ENCODE data around the gene ITGA1. TPM values are rescaled to one million over a fixed set of nuclear protein-coding genes. Genes with fewer than 3 reads are reported as not detected.

Gene ITGA1
- total and polyA plus RNA-seq, 2 donors from 2014 or later: 13.3 to 65.6 TPM

DNA sequence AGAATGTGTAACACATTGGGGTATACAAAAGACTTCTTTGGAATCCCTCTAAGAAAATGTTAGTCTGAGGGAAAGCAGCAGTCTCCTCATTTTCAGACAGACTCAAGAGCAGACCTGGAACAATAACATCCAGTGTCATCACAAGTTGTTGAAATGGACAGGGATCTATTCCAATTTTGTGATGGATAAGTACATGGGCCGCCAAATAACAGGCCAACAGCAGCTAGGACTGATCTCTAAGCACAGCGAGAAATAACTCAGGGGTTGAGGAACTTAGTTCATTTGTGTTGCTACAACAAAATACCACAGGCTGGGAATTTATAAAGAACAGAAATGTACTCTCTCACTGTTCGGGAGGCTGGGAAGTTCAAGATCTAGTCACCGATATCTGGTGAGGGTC is 193.8 kb downstream of the ITGA1 start:
- FAIRE-seq: no peak
- TF ChIP-seq, protein P1, sequence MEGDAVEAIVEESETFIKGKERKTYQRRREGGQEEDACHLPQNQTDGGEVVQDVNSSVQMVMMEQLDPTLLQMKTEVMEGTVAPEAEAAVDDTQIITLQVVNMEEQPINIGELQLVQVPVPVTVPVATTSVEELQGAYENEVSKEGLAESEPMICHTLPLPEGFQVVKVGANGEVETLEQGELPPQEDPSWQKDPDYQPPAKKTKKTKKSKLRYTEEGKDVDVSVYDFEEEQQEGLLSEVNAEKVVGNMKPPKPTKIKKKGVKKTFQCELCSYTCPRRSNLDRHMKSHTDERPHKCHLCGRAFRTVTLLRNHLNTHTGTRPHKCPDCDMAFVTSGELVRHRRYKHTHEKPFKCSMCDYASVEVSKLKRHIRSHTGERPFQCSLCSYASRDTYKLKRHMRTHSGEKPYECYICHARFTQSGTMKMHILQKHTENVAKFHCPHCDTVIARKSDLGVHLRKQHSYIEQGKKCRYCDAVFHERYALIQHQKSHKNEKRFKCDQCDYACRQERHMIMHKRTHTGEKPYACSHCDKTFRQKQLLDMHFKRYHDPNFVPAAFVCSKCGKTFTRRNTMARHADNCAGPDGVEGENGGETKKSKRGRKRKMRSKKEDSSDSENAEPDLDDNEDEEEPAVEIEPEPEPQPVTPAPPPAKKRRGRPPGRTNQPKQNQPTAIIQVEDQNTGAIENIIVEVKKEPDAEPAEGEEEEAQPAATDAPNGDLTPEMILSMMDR (IDR thresholded peaks at IDR 0.05; ENCODE audit: borderline replicate concordance, extremely low read depth, insufficient read depth): no peak
- Histone ChIP-seq H3K27me3 (ENCODE audit: control insufficient read depth, insufficient read depth, low read length) (no peaks in the 10 kb centered on the region), H3K9ac (ENCODE audit: low read length in 3 of 3) (no peak overlapping the region), H3K9me3 (ENCODE audit: control insufficient read depth in 2 of 3, insufficient read depth in 1 of 3, low read length in 3 of 3) (no peaks in the 10 kb centered on the region), H3K27ac (ENCODE audit: low read depth in 2 of 2, low read length in 2 of 2) (no peak overlapping the region), H3K4me3 (ENCODE audit: low read length in 3 of 3) (no peak overlapping the region), H3K4me1 (ENCODE audit: control insufficient read depth in 2 of 3, insufficient read depth in 2 of 3, low read depth in 1 of 3, low read length in 3 of 3) (no peaks in the 10 kb centered on the region), H3K36me3 (ENCODE audit: control insufficient read depth in 2 of 3, insufficient read depth in 3 of 3, low read length in 3 of 3) (no peaks in the 10 kb centered on the region)
- no peak for DNase-seq
- intact Hi-C loops (cut with DNase I): no loop called here

DNA sequence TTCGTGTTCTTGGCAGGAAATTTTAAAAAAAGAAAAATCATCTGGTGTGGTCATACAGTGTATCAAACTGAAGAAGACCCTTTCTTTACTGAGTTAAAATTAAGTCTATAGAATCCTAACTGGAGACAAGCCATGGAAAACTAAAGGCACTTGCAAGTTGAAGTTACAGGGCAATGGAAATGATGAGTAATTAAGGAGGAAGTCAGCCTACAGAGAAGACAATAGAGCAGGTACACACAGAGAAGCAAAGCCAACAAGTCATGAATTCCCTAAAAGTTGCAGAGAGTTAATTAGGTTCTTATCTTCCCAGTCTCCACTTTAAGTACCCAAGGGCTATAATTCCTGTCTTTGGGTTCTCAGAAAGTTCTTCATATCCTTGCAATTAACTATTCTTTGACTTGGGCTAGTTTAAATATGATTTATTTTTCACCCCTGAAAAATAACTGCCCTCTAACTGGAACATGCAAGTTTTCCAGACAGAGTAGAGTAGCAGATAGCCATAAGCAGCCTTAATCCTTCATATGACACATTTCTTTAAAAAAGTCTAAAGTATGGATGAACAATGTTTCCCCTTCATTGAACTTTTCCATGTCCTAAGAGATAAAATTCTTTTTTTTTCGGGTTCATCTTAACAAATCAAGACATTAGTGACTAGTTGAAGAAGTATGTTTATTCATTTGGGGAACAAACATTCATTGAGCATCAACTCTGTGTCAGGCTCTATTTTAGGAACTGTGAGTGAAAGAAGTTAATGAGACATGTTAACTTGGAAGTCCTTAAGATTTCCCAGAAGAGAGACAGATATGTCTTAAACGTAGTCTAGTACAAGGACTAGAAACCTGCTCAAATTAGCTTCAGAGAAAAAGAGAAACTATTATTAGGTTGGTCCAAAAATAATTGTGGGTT is 196.3 kb downstream of the ITGA1 start:
- H3K9ac ChIP-seq (ENCODE audit: low read length in 3 of 3): no peak overlapping the region

DNA sequence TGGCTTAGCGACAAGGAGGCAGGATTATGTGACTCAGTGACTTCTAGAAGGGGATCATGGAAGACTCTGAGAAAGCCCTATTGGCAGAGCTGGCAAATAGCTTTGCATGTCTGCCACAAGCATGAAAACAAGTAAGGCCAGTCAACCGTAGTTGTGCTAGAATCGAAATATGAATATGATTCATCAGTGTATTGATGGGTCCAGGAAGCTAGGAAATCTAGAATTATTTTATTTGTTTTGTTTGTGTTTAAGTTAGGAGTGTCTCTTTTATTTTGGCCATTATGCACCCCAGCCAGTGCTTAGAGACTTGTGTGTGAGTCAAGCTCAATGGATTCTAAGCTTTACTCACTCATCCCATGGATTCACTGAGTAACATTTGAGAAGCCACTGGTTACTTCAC is 197.6 kb downstream of the ITGA1 start:
- no peaks in the 10 kb centered on the region for H3K4me1 ChIP-seq (ENCODE audit: control insufficient read depth in 2 of 3, insufficient read depth in 2 of 3, low read depth in 1 of 3, low read length in 3 of 3)
- no peak overlapping the region for H3K9ac ChIP-seq (ENCODE audit: low read length in 3 of 3)
- no peak for DNase-seq
- no peak overlapping the region for H3K27ac ChIP-seq (ENCODE audit: low read depth in 2 of 2, low read length in 2 of 2)
- intact Hi-C loops (cut with DNase I): no loop called here
- peaks cover 2% of the 10 kb centered on the region for H3K27me3 ChIP-seq (ENCODE audit: control insufficient read depth, insufficient read depth, low read length)
- no peak overlapping the region for H3K4me3 ChIP-seq (ENCODE audit: low read length in 3 of 3)
- H3K9me3 ChIP-seq (ENCODE audit: control insufficient read depth in 2 of 3, insufficient read depth in 1 of 3, low read length in 3 of 3): no peaks in the 10 kb centered on the region
- no peaks in the 10 kb centered on the region for H3K36me3 ChIP-seq (ENCODE audit: control insufficient read depth in 2 of 3, insufficient read depth in 3 of 3, low read length in 3 of 3)
- TF ChIP-seq, protein P1 (IDR thresholded peaks at IDR 0.05; ENCODE audit: borderline replicate concordance, extremely low read depth, insufficient read depth): no peak
- no peak for FAIRE-seq

More for the DNA sequence above, 196.3 kb downstream of the ITGA1 start:
- FAIRE-seq (no peak), DNase-seq (no peak)
- TF ChIP-seq, protein P1 (IDR thresholded peaks at IDR 0.05; ENCODE audit: borderline replicate concordance, extremely low read depth, insufficient read depth): no peak
- Histone ChIP-seq H3K36me3 (ENCODE audit: control insufficient read depth in 2 of 3, insufficient read depth in 3 of 3, low read length in 3 of 3) (no peaks in the 10 kb centered on the region), H3K27me3 (ENCODE audit: control insufficient read depth, insufficient read depth, low read length) (peaks cover 2% of the 10 kb centered on the region), H3K9me3 (ENCODE audit: control insufficient read depth in 2 of 3, insufficient read depth in 1 of 3, low read length in 3 of 3) (no peaks in the 10 kb centered on the region), H3K27ac (ENCODE audit: low read depth in 2 of 2, low read length in 2 of 2) (no peak overlapping the region), H3K4me3 (ENCODE audit: low read length in 3 of 3) (no peak overlapping the region), H3K4me1 (ENCODE audit: control insufficient read depth in 2 of 3, insufficient read depth in 2 of 3, low read depth in 1 of 3, low read length in 3 of 3) (no peaks in the 10 kb centered on the region)
- intact Hi-C loops (cut with DNase I): no loop called here
